ENCODE data around the gene BLOC1S4.

The BLOC1S4 gene

GRCh38 chr4:6718932-6719610 lies 3.1 kb downstream of the BLOC1S4 start:
- no peaks in the 10 kb centered on the region for H3K9me2 ChIP-seq (replicated peaks; ENCODE audit: low read depth, low read length)
- no peak overlapping the region for H3K4me2 ChIP-seq (ENCODE audit: low read depth, low read length, poor library complexity, severe bottlenecking)
- H3K9ac ChIP-seq (ENCODE audit: low read depth, low read length, poor library complexity, severe bottlenecking) = no peak overlapping the region
- no peak overlapping the region for H3K4me3 ChIP-seq (ENCODE audit: low read length, poor library complexity, severe bottlenecking)
- H3K27me3 ChIP-seq (ENCODE audit: insufficient read depth, low read length, poor library complexity, severe bottlenecking) = no peaks in the 10 kb centered on the region
- no peaks in the 10 kb centered on the region for H3K9me3 ChIP-seq (ENCODE audit: insufficient read depth, low read depth, low read length)
- no peak overlapping the region for H2AFZ ChIP-seq (ENCODE audit: low read length)
- H3K79me2 ChIP-seq (ENCODE audit: insufficient read depth, low read length) = peaks cover 24% of the 10 kb centered on the region
- peaks cover 20% of the 10 kb centered on the region for H3K4me1 ChIP-seq (ENCODE audit: insufficient read depth, low read length, poor library complexity, severe bottlenecking)
- no peaks in the 10 kb centered on the region for H3F3A ChIP-seq (ENCODE audit: low read depth)
- TF ChIP-seq EZH2phosphoT487 (IDR thresholded peaks at IDR 0.05; ENCODE audit: borderline replicate concordance) (no peak), CTCF (conservative IDR thresholded peaks at IDR 0.05; ENCODE audit: low read length) (no peak)
- peaks cover 22% of the 10 kb centered on the region for H4K20me1 ChIP-seq (ENCODE audit: insufficient read depth, low read length, poor library complexity, severe bottlenecking)
- H3K36me3 ChIP-seq (ENCODE audit: insufficient read depth, low read length) = no peaks in the 10 kb centered on the region

GRCh38 chr4:6719611-6720179 lies 3.7 kb downstream of the BLOC1S4 start:
- Histone ChIP-seq H4K20me1 (ENCODE audit: insufficient read depth, low read length, poor library complexity, severe bottlenecking) (peaks cover 22% of the 10 kb centered on the region), H3K79me2 (ENCODE audit: insufficient read depth, low read length) (peaks cover 24% of the 10 kb centered on the region), H3K9ac (ENCODE audit: low read depth, low read length, poor library complexity, severe bottlenecking) (no peak overlapping the region), H3K9me2 (replicated peaks; ENCODE audit: low read depth, low read length) (no peaks in the 10 kb centered on the region), H3K36me3 (ENCODE audit: insufficient read depth, low read length) (no peaks in the 10 kb centered on the region), H3K27me3 (ENCODE audit: insufficient read depth, low read length, poor library complexity, severe bottlenecking) (no peaks in the 10 kb centered on the region), H3K4me1 (ENCODE audit: insufficient read depth, low read length, poor library complexity, severe bottlenecking) (peaks cover 20% of the 10 kb centered on the region), H3F3A (ENCODE audit: low read depth) (no peaks in the 10 kb centered on the region), H3K4me3 (ENCODE audit: low read length, poor library complexity, severe bottlenecking) (no peak overlapping the region), H2AFZ (ENCODE audit: low read length) (no peak overlapping the region), H3K4me2 (ENCODE audit: low read depth, low read length, poor library complexity, severe bottlenecking) (peak overlapping the region; percentile 26), H3K9me3 (ENCODE audit: insufficient read depth, low read depth, low read length) (no peaks in the 10 kb centered on the region)
- TF ChIP-seq CTCF (conservative IDR thresholded peaks at IDR 0.05; ENCODE audit: low read length) (no peak), EZH2phosphoT487 (IDR thresholded peaks at IDR 0.05; ENCODE audit: borderline replicate concordance) (no peak)

GRCh38 chr4:6720202-6720699 lies 4.3 kb downstream of the BLOC1S4 start:
- Histone ChIP-seq H3K79me2 (ENCODE audit: insufficient read depth, low read length) (peaks cover 24% of the 10 kb centered on the region), H3F3A (ENCODE audit: low read depth) (no peaks in the 10 kb centered on the region), H3K9ac (ENCODE audit: low read depth, low read length, poor library complexity, severe bottlenecking) (no peak overlapping the region), H3K4me3 (ENCODE audit: low read length, poor library complexity, severe bottlenecking) (no peak overlapping the region), H3K9me3 (ENCODE audit: insufficient read depth, low read depth, low read length) (no peaks in the 10 kb centered on the region), H3K4me2 (ENCODE audit: low read depth, low read length, poor library complexity, severe bottlenecking) (peak overlapping the region; percentile 26), H4K20me1 (ENCODE audit: insufficient read depth, low read length, poor library complexity, severe bottlenecking) (peaks cover 22% of the 10 kb centered on the region), H3K4me1 (ENCODE audit: insufficient read depth, low read length, poor library complexity, severe bottlenecking) (peaks cover 20% of the 10 kb centered on the region), H2AFZ (ENCODE audit: low read length) (no peak overlapping the region), H3K9me2 (replicated peaks; ENCODE audit: low read depth, low read length) (no peaks in the 10 kb centered on the region), H3K36me3 (ENCODE audit: insufficient read depth, low read length) (no peaks in the 10 kb centered on the region), H3K27me3 (ENCODE audit: insufficient read depth, low read length, poor library complexity, severe bottlenecking) (no peaks in the 10 kb centered on the region)
- peak; percentile 94 for TF ChIP-seq CTCF (conservative IDR thresholded peaks at IDR 0.05; ENCODE audit: low read length)
- no peak for TF ChIP-seq EZH2phosphoT487 (IDR thresholded peaks at IDR 0.05; ENCODE audit: borderline replicate concordance)

Measured in Loucy (cell line).